ENCODE results near the gene PCK2.
"Not testable (repeated sequence)": the region's sequence is repeated elsewhere in the genome, so short reads cannot be mapped to it uniquely, and the experiment has no call there.

PCK2 gene

GRCh38 chr14:24098229-24098926, 4.3 kb downstream of the PCK2 start:
- no peak for DNase-seq

DNA sequence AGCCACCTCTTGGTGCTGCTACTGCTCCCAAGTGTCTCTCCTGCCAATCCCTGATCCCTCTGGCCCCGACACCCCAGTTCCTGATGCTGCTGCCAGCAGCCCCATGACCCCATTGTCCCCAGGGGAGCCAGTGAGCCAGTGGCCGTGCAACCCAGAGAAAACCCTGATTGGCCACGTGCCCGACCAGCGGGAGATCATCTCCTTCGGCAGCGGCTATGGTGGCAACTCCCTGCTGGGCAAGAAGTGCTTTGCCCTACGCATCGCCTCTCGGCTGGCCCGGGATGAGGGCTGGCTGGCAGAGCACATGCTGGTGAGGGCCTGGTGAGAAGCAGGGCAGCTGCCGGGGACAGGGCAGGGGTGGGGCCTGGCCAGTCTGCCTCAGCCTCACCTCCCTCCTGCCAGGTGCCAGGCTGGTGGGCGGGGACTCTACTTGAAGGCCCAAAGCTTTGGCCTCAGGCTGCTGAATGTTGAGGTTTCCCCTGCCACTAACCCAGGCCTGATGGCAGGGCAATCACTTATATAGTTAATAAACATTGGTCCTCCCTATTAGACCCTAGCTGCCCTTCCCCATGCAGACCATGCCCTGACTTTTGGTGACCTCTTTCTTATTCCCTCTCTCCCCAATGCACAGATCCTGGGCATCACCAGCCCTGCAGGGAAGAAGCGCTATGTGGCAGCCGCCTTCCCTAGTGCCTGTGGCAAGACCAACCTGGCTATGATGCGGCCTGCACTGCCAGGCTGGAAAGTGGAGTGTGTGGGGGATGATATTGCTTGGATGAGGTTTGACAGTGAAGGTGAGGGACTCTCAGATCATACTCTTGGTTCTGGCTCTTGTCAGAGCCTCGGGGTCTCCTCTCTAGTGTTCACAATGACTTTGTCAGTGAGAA, 5.1 kb downstream of the PCK2 start:
- no peak for DNase-seq

GRCh38 chr14:24100197-24100981, 6.3 kb downstream of the PCK2 start:
- no peak for DNase-seq

GRCh38 chr14:24100982-24101494, 6.9 kb downstream of the PCK2 start:
- no peak for DNase-seq

- no peak for DNase-seq
Measured at GRCh38 chr14:24102357-24103048, 8.4 kb downstream of the PCK2 start.

GRCh38 chr14:24103451-24103850, 9.3 kb downstream of the PCK2 start:
- DNase-seq: no peak

DNA sequence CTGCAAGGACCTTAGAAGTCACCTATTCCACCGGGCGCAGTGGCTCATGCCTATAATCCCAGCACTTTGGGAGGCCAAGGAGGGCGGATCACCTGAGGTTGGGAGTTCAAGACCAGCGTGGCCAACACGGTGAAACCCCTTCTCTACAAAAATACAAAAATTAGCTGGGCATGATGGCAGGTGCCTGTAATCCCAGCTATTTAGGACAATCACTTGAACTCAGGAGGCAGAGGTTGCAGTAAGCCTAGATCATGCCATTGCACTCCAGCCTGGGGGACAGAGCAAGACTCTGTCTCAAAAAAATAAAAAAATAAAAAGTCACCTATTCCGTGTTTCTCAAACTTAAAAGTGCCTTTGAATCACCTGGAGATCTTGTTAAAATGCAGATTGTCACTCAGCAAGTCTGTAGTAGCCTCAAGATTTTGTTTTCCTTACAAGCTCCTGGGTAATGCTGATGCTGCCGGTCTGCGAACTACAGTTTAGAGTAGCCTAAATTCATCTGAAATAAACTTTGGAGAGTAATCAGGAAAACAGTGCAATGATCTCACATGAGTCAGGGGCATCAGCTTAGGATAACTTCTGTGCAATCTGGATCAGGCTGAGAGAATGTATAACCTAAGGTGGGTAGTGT, 11.6 kb downstream of the PCK2 start:
- not testable (repeated sequence) for DNase-seq

- no peak for DNase-seq
Measured at GRCh38 chr14:24106672-24107271, 12.7 kb downstream of the PCK2 start.

- no peak for DNase-seq
Measured at GRCh38 chr14:24108336-24108874, 14.3 kb downstream of the PCK2 start.

GRCh38 chr14:24110060-24110459, 15.9 kb downstream of the PCK2 start:
- no peak for DNase-seq

- DNase-seq: no peak
Measured at GRCh38 chr14:24110523-24110922, 16.4 kb downstream of the PCK2 start.

DNA sequence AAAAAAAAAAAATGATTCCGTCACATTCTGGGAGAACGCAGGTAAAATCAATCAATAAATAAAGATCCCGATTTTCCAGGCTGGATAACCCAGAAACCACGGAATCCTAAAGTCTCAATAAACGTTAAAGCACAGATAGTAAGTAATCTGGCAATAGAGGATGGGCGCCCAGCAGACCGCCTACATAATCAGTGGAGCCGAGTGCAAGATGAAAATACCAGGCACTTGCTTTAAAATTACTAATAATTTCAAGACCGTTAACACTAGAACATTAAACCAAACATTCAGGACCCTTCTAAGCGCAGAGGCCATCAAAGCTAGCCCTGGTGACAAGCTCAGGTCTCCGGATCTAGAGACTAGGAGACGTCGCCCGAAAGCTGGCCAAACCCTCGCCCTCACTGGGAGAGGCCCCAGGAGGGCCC, 19.3 kb downstream of the PCK2 start:
- DNase-seq: no peak

- peak; percentile 74 for DNase-seq
Measured at GRCh38 chr14:24113801-24114531, 19.9 kb downstream of the PCK2 start.

DNA sequence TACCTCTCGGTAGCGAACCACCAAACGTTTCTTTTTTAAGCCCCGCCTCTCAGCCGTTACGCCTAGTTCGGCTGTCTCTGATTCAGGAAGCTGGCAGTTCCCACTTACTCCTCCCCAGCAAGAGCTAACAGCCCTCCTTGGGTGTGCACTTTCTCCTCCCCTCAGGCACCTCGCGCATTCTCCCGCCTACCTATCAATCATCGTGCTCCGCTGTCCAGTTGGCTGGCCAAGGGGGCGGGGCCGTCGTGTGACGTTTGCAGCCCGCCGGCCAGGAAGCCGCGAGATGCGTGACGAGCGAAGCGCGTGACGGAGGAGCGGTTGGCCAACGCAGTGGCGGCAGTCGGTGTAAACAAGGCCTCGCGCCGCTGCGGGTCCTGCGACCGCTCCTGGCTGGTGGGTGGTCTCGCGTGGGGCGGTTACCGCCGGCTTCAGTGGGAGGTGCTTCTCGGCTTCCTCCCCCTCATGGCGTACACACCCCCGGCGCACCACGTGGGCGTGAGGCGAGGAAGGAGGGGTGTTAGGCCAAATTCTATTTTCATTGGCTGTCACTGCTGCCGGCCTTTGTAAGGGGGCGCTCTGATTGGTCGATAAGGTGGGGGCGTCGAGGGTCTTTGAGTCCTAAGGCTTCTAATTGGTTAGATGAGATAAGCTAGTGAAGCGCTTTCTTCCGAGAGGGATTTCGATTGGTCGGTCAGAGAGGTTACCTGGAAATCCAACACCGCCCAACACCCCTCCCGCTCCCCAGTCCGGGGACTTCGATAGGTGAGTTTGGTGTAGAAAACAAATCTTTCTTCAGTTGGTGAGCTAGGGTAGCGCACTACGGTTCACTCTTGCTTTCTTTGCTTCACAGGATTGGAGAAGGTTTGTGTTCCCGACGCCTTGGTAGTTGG, 20.7 kb downstream of the PCK2 start, which contains the start of the genes DCAF11 and NRL:
TSS of gene DCAF11 (plus strand) at position 246 of the 890 bp plus-strand sequence. CDS start 818 bp downstream, outside the sequence.
TSS of gene NRL (minus strand) at position 418 of the 890 bp plus-strand sequence. CDS start 32,101 bp downstream, outside the sequence.
- DNase-seq: peak; percentile 96

GRCh38 chr14:24115422-24116127, 21.5 kb downstream of the PCK2 start:
- no peak for DNase-seq

DNA sequence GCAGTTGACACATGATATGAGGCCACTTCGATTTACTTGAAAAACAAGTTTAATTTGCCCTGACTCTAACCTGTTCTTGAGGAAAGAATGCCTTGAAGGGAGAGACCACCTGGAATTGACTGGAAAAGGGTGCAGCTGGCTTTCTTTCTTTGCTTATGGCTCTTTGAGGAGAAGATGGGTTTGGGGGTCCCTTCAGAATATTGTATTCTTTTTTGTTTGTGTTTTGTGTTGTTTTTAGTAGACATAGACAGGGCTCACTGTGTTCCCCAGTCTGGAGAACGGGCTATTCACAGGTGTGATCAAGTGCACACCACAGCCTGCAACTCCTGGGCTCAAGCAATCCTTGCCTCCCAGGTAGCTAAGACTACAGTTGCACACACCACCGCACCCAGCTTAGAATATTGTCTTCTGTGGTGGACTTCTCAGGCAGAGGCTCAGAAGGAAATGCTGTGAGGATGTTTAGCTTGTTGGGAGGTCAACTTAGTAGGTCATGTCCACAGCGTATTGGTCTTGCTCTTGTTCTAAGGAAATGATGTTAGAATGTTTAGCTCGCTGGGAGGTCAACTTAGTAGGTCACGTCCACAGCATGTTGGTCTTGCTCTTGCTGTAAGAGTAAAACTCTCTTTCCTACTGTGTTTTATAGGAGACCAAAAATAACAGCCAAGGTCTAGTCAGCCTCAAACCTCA, 22.2 kb downstream of the PCK2 start:
- DNase-seq: no peak

DNA sequence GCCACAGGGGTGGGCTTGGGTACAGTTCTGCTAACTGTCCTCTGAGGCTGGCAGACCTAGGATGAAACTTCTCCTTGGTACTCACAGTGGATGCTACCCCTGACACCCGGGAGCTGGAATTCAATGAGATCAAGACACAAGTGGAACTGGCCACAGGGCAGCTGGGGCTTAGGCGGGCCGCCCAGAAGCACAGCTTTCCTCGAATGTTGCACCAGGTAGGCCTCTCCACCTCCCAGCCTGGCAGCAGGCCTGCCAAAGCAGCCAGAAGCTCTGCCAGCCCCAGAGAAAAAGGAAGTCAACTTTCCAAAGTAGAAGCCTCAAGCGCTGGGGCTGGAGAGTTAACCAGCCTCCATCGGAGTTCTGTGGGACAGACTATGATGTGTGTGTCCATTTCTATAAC, 23.1 kb downstream of the PCK2 start:
- no peak for DNase-seq

GRCh38 chr14:24119691-24120090, 25.6 kb downstream of the PCK2 start:
- DNase-seq: no peak

All from NCI-H1048 (cell line).